TTC549 (cell line): ENCODE measurements around the gene MYO7A.

Source experiments
- FAIRE-seq: peaks from 2 replicates; lab custom pipeline; 2012; peaks lifted over from hg19 to GRCh38; lab: Jason Lieb, UNC

Gene MYO7A

GRCh38 chr11:77127920-77128691 lies at the start of gene MYO7A:
Gene MYO7A, plus strand, starts transcription at chr11:77128246. Its CDS starts 2,389 bp downstream, at chr11:77130635.
- no peak for FAIRE-seq

GRCh38 chr11:77079666-77080065 lies 48.4 kb upstream of the MYO7A start:
- FAIRE-seq: no peak

GRCh38 chr11:77080643-77081210 lies 47.3 kb upstream of the MYO7A start:
- FAIRE-seq: no peak

GRCh38 chr11:77081381-77081851 lies 46.6 kb upstream of the MYO7A start:
- FAIRE-seq: no peak

- no peak for FAIRE-seq
Measured at GRCh38 chr11:77081976-77082836, 45.8 kb upstream of the MYO7A start.

- no peak for FAIRE-seq
Measured at GRCh38 chr11:77082838-77083565, 45.0 kb upstream of the MYO7A start.

GRCh38 chr11:77083566-77084245 lies 44.3 kb upstream of the MYO7A start:
- FAIRE-seq: no peak

- no peak for FAIRE-seq
Measured at GRCh38 chr11:77084581-77085191, 43.4 kb upstream of the MYO7A start.

- no peak for FAIRE-seq
Measured at GRCh38 chr11:77085652-77086051, 42.4 kb upstream of the MYO7A start.

- FAIRE-seq: no peak
Measured at GRCh38 chr11:77086521-77087472, 41.2 kb upstream of the MYO7A start.

GRCh38 chr11:77087723-77088225 lies 40.3 kb upstream of the MYO7A start:
- FAIRE-seq: no peak

- no peak for FAIRE-seq
Measured at GRCh38 chr11:77088236-77089003, 39.6 kb upstream of the MYO7A start.

GRCh38 chr11:77089004-77089545 lies 39.0 kb upstream of the MYO7A start:
- no peak for FAIRE-seq

- no peak for FAIRE-seq
Measured at GRCh38 chr11:77090046-77090372, 38.0 kb upstream of the MYO7A start.

GRCh38 chr11:77090373-77091111 lies 37.5 kb upstream of the MYO7A start:
- FAIRE-seq: no peak

- FAIRE-seq: no peak
Measured at GRCh38 chr11:77091146-77091940, 36.7 kb upstream of the MYO7A start.

- no peak for FAIRE-seq
Measured at GRCh38 chr11:77092382-77092781, 35.7 kb upstream of the MYO7A start.
